GM12878 (cell line): ENCODE measurements around the gene PAX2. TPM values are rescaled to one million over a fixed set of nuclear protein-coding genes. Genes with fewer than 3 reads are reported as not detected.

Experiments
- ATAC-seq: fragments of 200-7000 bp; cut with Tn5 transposase; 3 replicates; pipeline ENCODE4 v1.9.1; 2020; ENCODE audit warnings: mild to moderate bottlenecking, moderate library complexity
- BruUV-seq: library from RNA; stranded (reverse); fragments of 400-500 nt; replicated peaks from 2 replicates; lab custom pipeline; 2021; lab: Mats Ljungman, UMichigan
- CTCF ChIA-PET: fragments of 300-600 bp; sonication (Branson Sonifier 250); formaldehyde crosslinking; extraction: SDS; loops from one replicate; lab custom pipeline; 2021; ENCODE audit warnings: inconsistent platforms; lab: Yijun Ruan, JAX
- POLR2A ChIA-PET: fragments of 350-600 bp; formaldehyde crosslinking; extraction: SDS; loops from one replicate; lab custom pipeline; 2021; ENCODE audit warnings: inconsistent platforms; lab: Charles Lee
- RAD21 ChIA-PET: fragments of 300-600 bp; sonication (Branson Sonifier 250); formaldehyde crosslinking; loops from one replicate; lab custom pipeline; 2023; ENCODE audit warnings: antibody characterized with exemption; ENCODE audit not compliant: unreplicated experiment; lab: Charles Lee
- SMC1A ChIA-PET: fragments of 300-600 bp; sonication (Branson Sonifier 250); formaldehyde crosslinking; loops from one replicate; lab custom pipeline; 2023; ENCODE audit not compliant: unreplicated experiment, uncharacterized antibody; lab: Charles Lee
- DNase-seq: peaks from one replicate; pipeline ENCODE4 v3.0.0-alpha.2; 2011; ENCODE audit warnings: low read depth, low spot score
- FAIRE-seq: peaks from 3 replicates; lab custom pipeline; 2011; peaks lifted over from hg19 to GRCh38; lab: Jason Lieb, UNC
- H2AFZ ChIP-seq: 2 replicates; pipeline ENCODE4 v1.6.0; 2011; ENCODE audit warnings: low read depth, low read length, control low read depth; ENCODE audit not compliant: control insufficient read depth
- H3K27ac ChIP-seq: 2 replicates; pipeline ENCODE4 v1.5.1; 2011; ENCODE audit warnings: control low read depth; ENCODE audit not compliant: control insufficient read depth, insufficient read depth
- H3K27me3 ChIP-seq, 2 experiments: replicated peaks in 1 of 2; 2 replicates each; pipeline versions ENCODE4 v1.6.0 to v1.6.1; 2011; ENCODE audit warnings: low read length in 1 of 2; ENCODE audit not compliant: control insufficient read depth in 2 of 2, insufficient read depth in 2 of 2
- H3K36me3 ChIP-seq, 2 experiments: 2 replicates each; pipeline ENCODE4 v1.5.1; 2011; ENCODE audit warnings: low read length in 1 of 2; ENCODE audit not compliant: control insufficient read depth in 2 of 2, insufficient read depth in 2 of 2
- H3K4me1 ChIP-seq: 2 replicates; pipeline ENCODE4 v1.6.1; 2011; ENCODE audit warnings: mild to moderate bottlenecking, low read length, moderate library complexity, mixed read lengths; ENCODE audit not compliant: control insufficient read depth, insufficient read depth
- H3K4me2 ChIP-seq: 2 replicates; pipeline ENCODE4 v1.6.0; 2011; ENCODE audit warnings: control low read depth; ENCODE audit not compliant: control insufficient read depth, insufficient read depth
- H3K4me3 ChIP-seq: fragments of 200-600 bp; sonication (generic); 2 replicates; pipeline ENCODE4 v1.5.1; 2016
- H3K79me2 ChIP-seq: 2 replicates; pipeline ENCODE4 v1.6.0; 2011; ENCODE audit warnings: low read length; ENCODE audit not compliant: control insufficient read depth, insufficient read depth
- H3K9ac ChIP-seq: 2 replicates; pipeline ENCODE4 v1.8.0; 2011; ENCODE audit warnings: low read length, control low read depth, mixed read lengths; ENCODE audit not compliant: control insufficient read depth, insufficient read depth
- H3K9me3 ChIP-seq: replicated peaks from 3 replicates; pipeline ENCODE4 v1.5.1; 2011; ENCODE audit warnings: mild to moderate bottlenecking, low read length; ENCODE audit not compliant: control insufficient read depth, insufficient read depth
- H4K20me1 ChIP-seq: 2 replicates; pipeline ENCODE4 v1.6.0; 2011; ENCODE audit not compliant: control insufficient read depth, insufficient read depth
- CBX5 ChIP-seq: sonication (generic); IDR thresholded peaks from 2 replicates; pipeline ENCODE4 v1.6.1; 2016; ENCODE audit warnings: low read depth, moderate library complexity, mild to moderate bottlenecking, inconsistent platforms
- CHD2 ChIP-seq: IDR thresholded peaks from 2 replicates; pipeline ENCODE4 v1.6.1; 2011; ENCODE audit warnings: low read depth, low read length, improper control_type of control experiment, borderline replicate concordance
- ESRRA ChIP-seq: IDR thresholded peaks from 2 replicates; pipeline ENCODE4 v1.6.1; 2012; ENCODE audit warnings: mild to moderate bottlenecking, low read length, improper control_type of control experiment
- IKZF2 ChIP-seq, 2 experiments: fragments of 450-650 bp; IDR thresholded peaks; 2 replicates each; pipeline ENCODE4 v1.6.1; 2017; ENCODE audit warnings: mild to moderate bottlenecking in 2 of 2, moderate library complexity in 2 of 2
- NRF1 ChIP-seq: conservative IDR thresholded peaks from 2 replicates; pipeline ENCODE4 v1.6.1; 2011; ENCODE audit warnings: mild to moderate bottlenecking, low read depth, low read length, improper control_type of control experiment
- RB1 ChIP-seq: fragments of 450-650 bp; formaldehyde crosslinking; IDR thresholded peaks from 2 replicates; pipeline ENCODE4 v1.6.1; 2017; ENCODE audit warnings: mild to moderate bottlenecking, borderline replicate concordance
- RBBP5 ChIP-seq: fragments of 200-600 bp; sonication (generic); conservative IDR thresholded peaks from 2 replicates; pipeline ENCODE4 v1.6.1; 2016
- RCOR1 ChIP-seq: conservative IDR thresholded peaks from 2 replicates; pipeline ENCODE4 v1.6.1; 2012; ENCODE audit warnings: low read depth, low read length, improper control_type of control experiment
- SIX5 ChIP-seq: IDR thresholded peaks from 2 replicates; pipeline ENCODE4 v1.6.1; 2011; ENCODE audit warnings: mild to moderate bottlenecking, low read depth, low read length, moderate library complexity; ENCODE audit not compliant: severe bottlenecking
- SMAD1 ChIP-seq: fragments of 450-650 bp; IDR thresholded peaks from 2 replicates; pipeline ENCODE4 v1.6.1; 2018; ENCODE audit warnings: mild to moderate bottlenecking, low read depth; ENCODE audit not compliant: partially characterized antibody
- SP1 ChIP-seq: IDR thresholded peaks from one replicate; pipeline ENCODE4 v1.6.1; 2011; ENCODE audit warnings: low read depth, low read length
- YBX1 ChIP-seq: fragments of 450-650 bp; IDR thresholded peaks from 2 replicates; pipeline ENCODE4 v1.6.1; 2016; ENCODE audit warnings: antibody characterized with exemption
- ZNF217 ChIP-seq: fragments of 450-650 bp; IDR thresholded peaks from 2 replicates; pipeline ENCODE4 v1.6.1; 2017; ENCODE audit warnings: antibody characterized with exemption, mild to moderate bottlenecking
- WGBS: methylation state at CpG from one replicate; pipeline ENCODE4 v1.1.6; 2016; ENCODE audit warnings: low lambda C conversion rate; ENCODE audit not compliant: insufficient replicate concordance, insufficient coverage; ENCODE audit errors: missing lambda C conversion rate; 5-methylcytosine and 5-hydroxymethylcytosine counted together
- in situ Hi-C: fragments of 300-500 bp; cut with MboI; formaldehyde crosslinking; loops from 9 replicates; pipeline ENCODE4 v1.14.3; 2018; ENCODE audit warnings: mixed read lengths
- intact Hi-C: fragments of 100-400 bp; cut with micrococcal nuclease; formaldehyde crosslinking; loops from one replicate; pipeline ENCODE4 v1.14.2; 2022; ENCODE audit not compliant: unreplicated experiment
- polyA plus RNA-seq, 11 experiments: library from polyadenylated mRNA; depleted of rRNA in 4 of 11; unstranded in 6 of 11; stranded (reverse) in 5 of 11; fragments of >200 nt; fragmentation: Nextera tagmentation in 4 of 11; fragmentation: Illumina TruSeq in 1 of 11; extraction: Ambion mirVana in 4 of 11; extraction: Trizol in 1 of 11; gene quantifications; 1 replicate in 1 of 11; 2 replicates in 10 of 11; pipeline versions ENCODE4 v1.2.1 to v1.2.3, GENCODE V29; 2011 to 2016; ENCODE audit warnings: inconsistent platforms in 2 of 11, missing spikeins in 2 of 11, low read depth in 1 of 11
- total RNA-seq, 4 experiments: library from RNA; depleted of rRNA in 3 of 4; stranded (reverse); fragments of >200 nt in 3 of 4; fragmentation: Illumina TruSeq in 1 of 4; extraction: Trizol in 1 of 4; gene quantifications; 2 replicates each; pipeline versions ENCODE4 v1.2.1 to v1.2.3, GENCODE V29; 2013 to 2021
- TF ChIP-seq, protein P1 (sequence below): fragments of 450-650 bp; IDR thresholded peaks from 2 replicates; pipeline ENCODE4 v1.6.1; 2018; ENCODE audit warnings: borderline replicate concordance, mild to moderate bottlenecking; ENCODE audit not compliant: partially characterized antibody
- TF ChIP-seq, protein P2 (sequence below): fragments of 450-650 bp; IDR thresholded peaks from 2 replicates; pipeline ENCODE4 v1.6.1; 2017; ENCODE audit warnings: antibody characterized with exemption, mild to moderate bottlenecking, moderate library complexity
- TF ChIP-seq, protein P3 (sequence below): fragments of 450-650 bp; IDR thresholded peaks from 2 replicates; pipeline ENCODE4 v1.6.1; 2017; ENCODE audit warnings: borderline replicate concordance
- TF ChIP-seq, protein P4 (sequence below): IDR thresholded peaks from 2 replicates; pipeline ENCODE4 v1.6.1; 2012; ENCODE audit warnings: low read depth, low read length, improper control_type of control experiment

PAX2 gene
- total and polyA plus RNA-seq, 10 of the 15 experiments (the other 5 are each of a cell fraction or from before 2014, with no cell fraction given), result not detected

DNA sequence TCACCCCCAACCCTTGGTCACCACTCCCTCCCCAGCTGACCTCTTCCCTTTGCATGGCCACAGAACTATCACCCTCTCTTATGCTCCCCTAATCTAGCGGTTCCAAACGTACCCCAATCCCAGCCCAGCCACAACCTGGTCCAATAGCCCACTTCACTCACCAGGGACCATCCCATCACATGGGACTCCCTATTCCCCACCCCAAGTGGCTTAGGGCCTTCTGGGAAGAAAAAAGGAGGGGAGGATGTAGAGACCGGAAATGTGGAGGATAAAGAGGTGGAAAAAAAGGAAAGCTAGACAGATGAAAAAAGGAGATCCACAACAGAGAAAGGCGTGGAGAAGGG, 30.3 kb upstream of the PAX2 start:
- DNase-seq (no peak), ATAC-seq (no peak), FAIRE-seq (no peak)
- POLR2A ChIA-PET, result no interaction called here
- no peak overlapping the region for H3K4me2 ChIP-seq
- WGBS, result 53% methylated on average over 4 of the region's 4 CpGs
- intact Hi-C loops (no loop called here), in situ Hi-C loops (no loop called here)
- BruUV-seq, result no TSS peak
- CTCF ChIA-PET, result no interaction called here
- H3K79me2 ChIP-seq, result no peaks in the 10 kb centered on the region
- H3K9ac ChIP-seq, result no peak overlapping the region
- no peaks in the 10 kb centered on the region for H3K36me3 ChIP-seq
- no peaks in the 10 kb centered on the region for H3K4me1 ChIP-seq
- TF ChIP-seq SMAD1 (no peak), SP1 (no peak), NRF1 (no peak), ZNF217 (no peak), CBX5 (no peak), YBX1 (no peak), RBBP5 (no peak), CHD2 (no peak), RB1 (no peak), RCOR1 (no peak), IKZF2 (IDR thresholded peaks at IDR 0.05) (no peak), SIX5 (no peak), ESRRA (no peak)
- TF ChIP-seq, protein P1, sequence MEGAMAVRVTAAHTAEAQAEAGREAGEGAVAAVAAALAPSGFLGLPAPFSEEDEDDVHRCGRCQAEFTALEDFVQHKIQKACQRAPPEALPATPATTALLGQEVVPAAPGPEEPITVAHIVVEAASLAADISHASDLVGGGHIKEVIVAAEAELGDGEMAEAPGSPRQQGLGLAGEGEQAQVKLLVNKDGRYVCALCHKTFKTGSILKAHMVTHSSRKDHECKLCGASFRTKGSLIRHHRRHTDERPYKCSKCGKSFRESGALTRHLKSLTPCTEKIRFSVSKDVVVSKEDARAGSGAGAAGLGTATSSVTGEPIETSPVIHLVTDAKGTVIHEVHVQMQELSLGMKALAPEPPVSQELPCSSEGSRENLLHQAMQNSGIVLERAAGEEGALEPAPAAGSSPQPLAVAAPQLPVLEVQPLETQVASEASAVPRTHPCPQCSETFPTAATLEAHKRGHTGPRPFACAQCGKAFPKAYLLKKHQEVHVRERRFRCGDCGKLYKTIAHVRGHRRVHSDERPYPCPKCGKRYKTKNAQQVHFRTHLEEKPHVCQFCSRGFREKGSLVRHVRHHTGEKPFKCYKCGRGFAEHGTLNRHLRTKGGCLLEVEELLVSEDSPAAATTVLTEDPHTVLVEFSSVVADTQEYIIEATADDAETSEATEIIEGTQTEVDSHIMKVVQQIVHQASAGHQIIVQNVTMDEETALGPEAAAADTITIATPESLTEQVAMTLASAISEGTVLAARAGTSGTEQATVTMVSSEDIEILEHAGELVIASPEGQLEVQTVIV, result no peak
- TF ChIP-seq, protein P2, sequence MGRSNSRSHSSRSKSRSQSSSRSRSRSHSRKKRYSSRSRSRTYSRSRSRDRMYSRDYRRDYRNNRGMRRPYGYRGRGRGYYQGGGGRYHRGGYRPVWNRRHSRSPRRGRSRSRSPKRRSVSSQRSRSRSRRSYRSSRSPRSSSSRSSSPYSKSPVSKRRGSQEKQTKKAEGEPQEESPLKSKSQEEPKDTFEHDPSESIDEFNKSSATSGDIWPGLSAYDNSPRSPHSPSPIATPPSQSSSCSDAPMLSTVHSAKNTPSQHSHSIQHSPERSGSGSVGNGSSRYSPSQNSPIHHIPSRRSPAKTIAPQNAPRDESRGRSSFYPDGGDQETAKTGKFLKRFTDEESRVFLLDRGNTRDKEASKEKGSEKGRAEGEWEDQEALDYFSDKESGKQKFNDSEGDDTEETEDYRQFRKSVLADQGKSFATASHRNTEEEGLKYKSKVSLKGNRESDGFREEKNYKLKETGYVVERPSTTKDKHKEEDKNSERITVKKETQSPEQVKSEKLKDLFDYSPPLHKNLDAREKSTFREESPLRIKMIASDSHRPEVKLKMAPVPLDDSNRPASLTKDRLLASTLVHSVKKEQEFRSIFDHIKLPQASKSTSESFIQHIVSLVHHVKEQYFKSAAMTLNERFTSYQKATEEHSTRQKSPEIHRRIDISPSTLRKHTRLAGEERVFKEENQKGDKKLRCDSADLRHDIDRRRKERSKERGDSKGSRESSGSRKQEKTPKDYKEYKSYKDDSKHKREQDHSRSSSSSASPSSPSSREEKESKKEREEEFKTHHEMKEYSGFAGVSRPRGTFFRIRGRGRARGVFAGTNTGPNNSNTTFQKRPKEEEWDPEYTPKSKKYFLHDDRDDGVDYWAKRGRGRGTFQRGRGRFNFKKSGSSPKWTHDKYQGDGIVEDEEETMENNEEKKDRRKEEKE, result no peak
- TF ChIP-seq, protein P3, sequence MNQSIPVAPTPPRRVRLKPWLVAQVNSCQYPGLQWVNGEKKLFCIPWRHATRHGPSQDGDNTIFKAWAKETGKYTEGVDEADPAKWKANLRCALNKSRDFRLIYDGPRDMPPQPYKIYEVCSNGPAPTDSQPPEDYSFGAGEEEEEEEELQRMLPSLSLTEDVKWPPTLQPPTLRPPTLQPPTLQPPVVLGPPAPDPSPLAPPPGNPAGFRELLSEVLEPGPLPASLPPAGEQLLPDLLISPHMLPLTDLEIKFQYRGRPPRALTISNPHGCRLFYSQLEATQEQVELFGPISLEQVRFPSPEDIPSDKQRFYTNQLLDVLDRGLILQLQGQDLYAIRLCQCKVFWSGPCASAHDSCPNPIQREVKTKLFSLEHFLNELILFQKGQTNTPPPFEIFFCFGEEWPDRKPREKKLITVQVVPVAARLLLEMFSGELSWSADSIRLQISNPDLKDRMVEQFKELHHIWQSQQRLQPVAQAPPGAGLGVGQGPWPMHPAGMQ, result no peak
- TF ChIP-seq, protein P4, sequence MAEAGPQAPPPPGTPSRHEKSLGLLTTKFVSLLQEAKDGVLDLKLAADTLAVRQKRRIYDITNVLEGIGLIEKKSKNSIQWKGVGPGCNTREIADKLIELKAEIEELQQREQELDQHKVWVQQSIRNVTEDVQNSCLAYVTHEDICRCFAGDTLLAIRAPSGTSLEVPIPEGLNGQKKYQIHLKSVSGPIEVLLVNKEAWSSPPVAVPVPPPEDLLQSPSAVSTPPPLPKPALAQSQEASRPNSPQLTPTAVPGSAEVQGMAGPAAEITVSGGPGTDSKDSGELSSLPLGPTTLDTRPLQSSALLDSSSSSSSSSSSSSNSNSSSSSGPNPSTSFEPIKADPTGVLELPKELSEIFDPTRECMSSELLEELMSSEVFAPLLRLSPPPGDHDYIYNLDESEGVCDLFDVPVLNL, result no peak
- H3K4me3 ChIP-seq, result no peak overlapping the region
- H3K27me3 ChIP-seq, result peaks cover 20 to 26% of the 10 kb centered on the region in 2 experiments
- no peaks in the 10 kb centered on the region for H4K20me1 ChIP-seq
- SMC1A ChIA-PET, result no interaction called here
- H2AFZ ChIP-seq, result no peak overlapping the region
- H3K27ac ChIP-seq, result no peak overlapping the region
- RAD21 ChIA-PET, result no interaction called here
- no peaks in the 10 kb centered on the region for H3K9me3 ChIP-seq
